ENCODE results near the gene PCDHGA6. TPM values are rescaled to one million over a fixed set of nuclear protein-coding genes. Genes with fewer than 3 reads are reported as not detected.

PCDHGA6 gene
- total and polyA plus RNA-seq, 2 of the 8 experiments (the other 6 are each of a cell fraction or from before 2014, with no cell fraction given), result 1.4 to 2.0 TPM

- no peak within 1 kb of the TSS; a peak in 1 of 8 replicates for H3K4me3 ChIP-seq (ENCODE audit: extremely low read depth in 1 of 4, insufficient read depth in 2 of 4, low read depth in 3 of 4, low read length in 4 of 4)
- H4K20me1 ChIP-seq (replicated peaks in 1 of 2; ENCODE audit: control insufficient read depth in 1 of 2, insufficient read depth in 2 of 2, low read length in 2 of 2), result no peaks in the 10 kb centered on the region
- H3K79me1 ChIP-seq (ENCODE audit: low read depth, low read length), result no peaks in the 10 kb centered on the region
- no peak within 1 kb of the TSS for H3K27ac ChIP-seq (ENCODE audit: low read depth, low read length)
- peak within 1 kb of the TSS; percentile 11; the same call in 1 of the 2 replicates for H2AFZ ChIP-seq (ENCODE audit: low read length)
- H3K4me1 ChIP-seq (replicated peaks in 1 of 4; ENCODE audit: control insufficient read depth in 3 of 4, insufficient read depth in 4 of 4, low read length in 3 of 4), result no peaks in the 10 kb centered on the region
- no peak within 1 kb of the TSS for H4K5ac ChIP-seq (ENCODE audit: insufficient read length, low read depth, low read length)
- WGBS, 2 experiments (ENCODE audit: extremely low coverage in 1 of 2, insufficient coverage in 1 of 2, insufficient read length in 1 of 2, insufficient replicate concordance in 2 of 2, low coverage in 1 of 2, low lambda C conversion rate in 2 of 2, missing lambda C conversion rate in 1 of 2), result 72% methylated on average over 9 of the region's 9 CpGs; no CpG with 5 or more reads in 1 of the 2 experiments
- ChIA-PET POLR2A (ENCODE audit: partially characterized antibody) (interaction anchor here (1.0 kb wide), 1 partner anchor 170 kb away, joined by 3 read pairs; no protein-coding TSS in a partner anchor), CTCF (ENCODE audit: partially characterized antibody) (interaction anchor here (0.7 to 4.8 kb wide), 52 partner anchors 8 to 224 kb away, joined by 3 to 21 read pairs (median 4); partner anchors contain the start of genes PCDHB10, PCDHB14, PCDHB15 and PCDHB4)
- H2BK12ac ChIP-seq (ENCODE audit: low read depth, low read length), result no peak within 1 kb of the TSS
- peaks cover 33 to 46% of the 10 kb centered on the region in 2 experiments; a peak in 3 of 4 replicates for H3K9me3 ChIP-seq (ENCODE audit: insufficient read depth in 2 of 2, low read depth in 1 of 2, low read length in 1 of 2)
- no peak within 1 kb of the TSS for H2BK20ac ChIP-seq (ENCODE audit: low read length)
- FAIRE-seq (peak; percentile 76), DNase-seq (ENCODE audit: low read depth in 1 of 2, low spot score in 2 of 2) (no peak)
- H3K23me2 ChIP-seq (ENCODE audit: low read depth, low read length), result no peaks in the 10 kb centered on the region
- no peak within 1 kb of the TSS for H3K4me2 ChIP-seq (ENCODE audit: insufficient read depth in 1 of 2, low read depth in 2 of 2, low read length in 2 of 2)
- no peak within 1 kb of the TSS for H2BK15ac ChIP-seq (ENCODE audit: low read length)
- H4K8ac ChIP-seq (ENCODE audit: extremely low read depth, insufficient read depth, low read length), result no peak within 1 kb of the TSS; the same call in 1 of the 2 replicates
- H3K56ac ChIP-seq (replicated peaks; ENCODE audit: insufficient read length, low read depth, low read length), result no peak within 1 kb of the TSS
- no peak within 1 kb of the TSS for H4K91ac ChIP-seq (replicated peaks; ENCODE audit: insufficient read length, low read length)
- no peak within 1 kb of the TSS for H3K4ac ChIP-seq (replicated peaks; ENCODE audit: insufficient read length, low read depth, low read length)
- H3K9ac ChIP-seq (replicated peaks in 1 of 4; ENCODE audit: extremely low read depth in 1 of 4, low read depth in 3 of 4, low read length in 3 of 4), result no peak within 1 kb of the TSS
- H3K14ac ChIP-seq (ENCODE audit: insufficient read length), result no peak within 1 kb of the TSS
- no peaks in the 10 kb centered on the region for H3K79me2 ChIP-seq (ENCODE audit: control insufficient read depth in 1 of 2, insufficient read depth in 2 of 2, low read length in 2 of 2)
- H2BK5ac ChIP-seq (ENCODE audit: low read depth, low read length), result no peak within 1 kb of the TSS
- no peak within 1 kb of the TSS for H2BK120ac ChIP-seq (replicated peaks; ENCODE audit: low read depth, low read length)
- H3K36me3 ChIP-seq (ENCODE audit: control insufficient read depth in 2 of 4, insufficient read depth in 4 of 4, low read length in 3 of 4), result no peaks in the 10 kb centered on the region
- H2AK5ac ChIP-seq (ENCODE audit: low read depth, low read length), result no peak within 1 kb of the TSS
- H3K27me3 ChIP-seq (replicated peaks in 1 of 4; ENCODE audit: control insufficient read depth in 3 of 4, extremely low read depth in 1 of 4, insufficient read depth in 3 of 4, low read length in 3 of 4), result no peaks in the 10 kb centered on the region
- H3K23ac ChIP-seq (ENCODE audit: insufficient read length), result no peak within 1 kb of the TSS
- H3K18ac ChIP-seq (ENCODE audit: extremely low read depth, low read length), result no peak within 1 kb of the TSS
- TF ChIP-seq EGR1 (IDR thresholded peaks at IDR 0.05; ENCODE audit: borderline replicate concordance, low read depth, low read length) (no peak), KDM5A (IDR thresholded peaks at IDR 0.05; ENCODE audit: low read length) (no peak), KDM4A (IDR thresholded peaks at IDR 0.05; ENCODE audit: low read depth, low read length, severe bottlenecking) (no peak), CTCF (IDR thresholded peaks at IDR 0.05; ENCODE audit: control extremely low read depth in 1 of 3, insufficient read depth in 1 of 3, low read depth in 1 of 3, low read length in 3 of 3) (peak in 2 of 3 experiments; percentile 64 to 68; a peak in 3 of 4 replicates), POLR2AphosphoS5 (IDR thresholded peaks at IDR 0.05; ENCODE audit: low read depth, low read length) (no peak), CBX5 (IDR thresholded peaks at IDR 0.05; ENCODE audit: low read depth, low read length) (no peak)
- TF ChIP-seq, protein P1, sequence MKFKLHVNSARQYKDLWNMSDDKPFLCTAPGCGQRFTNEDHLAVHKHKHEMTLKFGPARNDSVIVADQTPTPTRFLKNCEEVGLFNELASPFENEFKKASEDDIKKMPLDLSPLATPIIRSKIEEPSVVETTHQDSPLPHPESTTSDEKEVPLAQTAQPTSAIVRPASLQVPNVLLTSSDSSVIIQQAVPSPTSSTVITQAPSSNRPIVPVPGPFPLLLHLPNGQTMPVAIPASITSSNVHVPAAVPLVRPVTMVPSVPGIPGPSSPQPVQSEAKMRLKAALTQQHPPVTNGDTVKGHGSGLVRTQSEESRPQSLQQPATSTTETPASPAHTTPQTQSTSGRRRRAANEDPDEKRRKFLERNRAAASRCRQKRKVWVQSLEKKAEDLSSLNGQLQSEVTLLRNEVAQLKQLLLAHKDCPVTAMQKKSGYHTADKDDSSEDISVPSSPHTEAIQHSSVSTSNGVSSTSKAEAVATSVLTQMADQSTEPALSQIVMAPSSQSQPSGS (IDR thresholded peaks at IDR 0.05; ENCODE audit: low read length), result no peak
Observed at GRCh38 chr5:141343242-141343952, 30.3 kb upstream of the PCDHGA6 start, which contains the start of gene PCDHGA3. TSS of gene PCDHGA3 (plus strand) at chr5:141343829. CDS start at chr5:141344034, 205 bp downstream.

Measured in H1 (cell line).